ENCODE measurements around the gene PDSS1. TPM values are rescaled to one million over a fixed set of nuclear protein-coding genes. Genes with fewer than 3 reads are reported as not detected.
"Not testable (repeated sequence)": the region's sequence is repeated elsewhere in the genome, so short reads cannot be mapped to it uniquely, and the experiment has no call there.

The PDSS1 gene
- total and polyA plus RNA-seq, 5 donors from 2014 or later, result 3.8 to 8.4 (median 4.7) TPM

GRCh38 chr10:26781797-26782196 lies 84.3 kb downstream of the PDSS1 start:
- Mint-ChIP-seq H3K4me3 (peak overlapping the region in 1 of 4 donors; percentile 22), H3K4me1 (peaks cover 35 to 98% (median 83%) of the 10 kb centered on the region in 4 donors), H3K27me3 (no peaks in the 10 kb centered on the region), H3K36me3 (peaks cover 20% of the 10 kb centered on the region), H3K9me3 (no peaks in the 10 kb centered on the region), H3K27ac (peak overlapping the region in 1 of 3 donors; percentile 52)
- H3K4me1 ChIP-seq (ENCODE audit: control insufficient read depth, insufficient read depth, low read length, poor library complexity, severe bottlenecking), result peaks cover 40% of the 10 kb centered on the region
- DNase-seq (no peak), ATAC-seq (ENCODE audit: low read depth in 2 of 2) (no peak)
- H3K27me3 ChIP-seq (ENCODE audit: control insufficient read depth, insufficient read depth, low read length), result no peaks in the 10 kb centered on the region
- no peak overlapping the region for H3K27ac ChIP-seq (ENCODE audit: insufficient read depth, low read length, poor library complexity, severe bottlenecking)
- peak overlapping the region; percentile 9 for H3K4me3 ChIP-seq (ENCODE audit: low read depth, low read length)
- H3K9me3 ChIP-seq (ENCODE audit: control insufficient read depth in 2 of 2, low read length in 2 of 2), result no peaks in the 10 kb centered on the region
- peaks cover 8% of the 10 kb centered on the region for H3K36me3 ChIP-seq (ENCODE audit: control insufficient read depth, insufficient read depth, low read length)

- Histone ChIP-seq H3K36me3 (ENCODE audit: control insufficient read depth, insufficient read depth, low read length) (peaks cover 15% of the 10 kb centered on the region), H3K27ac (ENCODE audit: insufficient read depth, low read length, poor library complexity, severe bottlenecking) (no peak overlapping the region), H3K4me3 (ENCODE audit: low read depth, low read length) (no peak overlapping the region), H3K9me3 (ENCODE audit: control insufficient read depth in 2 of 2, low read length in 2 of 2) (no peaks in the 10 kb centered on the region), H3K4me1 (ENCODE audit: control insufficient read depth, insufficient read depth, low read length, poor library complexity, severe bottlenecking) (peaks cover under 1% of the 10 kb centered on the region), H3K27me3 (ENCODE audit: control insufficient read depth, insufficient read depth, low read length) (no peaks in the 10 kb centered on the region)
- Mint-ChIP-seq H3K4me1 (peaks cover 22 to 86% (median 67%) of the 10 kb centered on the region in 4 donors), H3K4me3 (no peak overlapping the region), H3K9me3 (no peaks in the 10 kb centered on the region), H3K27me3 (no peaks in the 10 kb centered on the region), H3K27ac (no peak overlapping the region), H3K36me3 (peaks cover 40% of the 10 kb centered on the region)
- ATAC-seq (ENCODE audit: low read depth in 2 of 2), result no peak
- no peak for DNase-seq
These were observed 89.9 kb downstream of the PDSS1 start for GRCh38 chr10:26787362-26787761.

DNA sequence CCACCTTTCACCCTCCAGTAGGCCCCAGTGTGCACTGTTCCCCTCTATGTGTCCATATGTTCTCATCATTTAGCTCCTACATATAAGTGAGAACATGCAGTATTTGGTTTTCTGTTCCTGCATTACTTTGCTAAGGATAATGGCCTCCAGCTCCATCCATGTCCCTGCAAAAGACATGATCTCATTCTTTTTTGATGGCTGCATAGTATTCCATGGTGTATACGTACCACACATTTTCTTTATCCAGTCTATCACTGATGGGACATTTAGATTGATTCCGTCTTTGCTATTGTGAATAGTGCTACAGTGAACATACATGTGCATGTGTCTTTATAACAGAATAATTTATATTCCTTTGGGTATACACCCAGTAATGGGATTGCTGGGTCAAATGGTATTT lies 92.3 kb downstream of the PDSS1 start:
- not testable (repeated sequence) for H3K4me3 ChIP-seq (ENCODE audit: low read depth, low read length); H3K27me3 Mint-ChIP-seq; H3K27ac ChIP-seq (ENCODE audit: insufficient read depth, low read length, poor library complexity, severe bottlenecking); H3K9me3 ChIP-seq (ENCODE audit: control insufficient read depth in 2 of 2, low read length in 2 of 2); H3K4me1 ChIP-seq (ENCODE audit: control insufficient read depth, insufficient read depth, low read length, poor library complexity, severe bottlenecking); ATAC-seq (ENCODE audit: low read depth in 2 of 2); H3K27me3 ChIP-seq (ENCODE audit: control insufficient read depth, insufficient read depth, low read length); H3K9me3 Mint-ChIP-seq; DNase-seq
- Mint-ChIP-seq H3K27ac (peak overlapping the region in 1 of 3 donors; percentile 66), H3K36me3 (peaks cover 44% of the 10 kb centered on the region), H3K4me3 (peak overlapping the region in 2 of 4 donors; percentile 33 to 50), H3K4me1 (peaks cover 29 to 79% (median 60%) of the 10 kb centered on the region in 4 donors)
- H3K36me3 ChIP-seq (ENCODE audit: control insufficient read depth, insufficient read depth, low read length), result peaks cover 15% of the 10 kb centered on the region

DNA sequence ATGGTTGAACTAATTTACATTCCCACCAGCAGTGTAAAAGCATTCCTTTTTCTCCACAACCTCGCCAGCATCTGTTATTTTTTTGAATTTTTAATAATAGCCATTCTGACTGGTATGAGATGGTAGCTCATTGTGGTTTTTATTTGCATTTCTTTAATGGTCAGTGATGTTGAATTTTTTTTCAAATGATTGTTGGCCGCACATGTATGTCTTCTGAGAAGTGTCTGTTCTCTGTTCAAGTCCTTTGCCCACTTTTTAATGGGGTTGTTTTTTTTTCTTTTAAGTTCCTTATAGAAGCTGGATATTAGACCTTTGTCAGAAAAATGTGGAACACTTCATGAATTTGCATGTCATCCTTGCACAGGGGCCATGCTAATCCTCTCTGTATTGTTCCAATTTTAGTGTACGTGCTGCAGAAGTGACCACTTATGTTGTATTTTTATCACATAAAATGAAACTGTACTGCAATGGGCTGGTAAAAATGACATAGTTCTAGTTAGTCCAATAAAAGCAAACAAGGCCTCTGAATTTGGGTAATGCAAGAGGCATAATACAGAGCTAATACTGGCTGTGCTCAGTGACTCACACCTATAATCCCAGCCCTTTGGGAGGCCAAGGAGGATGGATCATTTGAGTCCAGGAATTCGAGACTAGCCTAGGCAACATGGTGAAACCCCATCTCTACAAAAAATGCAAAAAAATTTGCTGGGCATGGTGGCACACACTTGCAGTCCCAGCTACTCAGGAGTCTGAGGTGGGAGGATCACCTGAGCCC lies 92.9 kb downstream of the PDSS1 start:
- Mint-ChIP-seq H3K27me3 (no peaks in the 10 kb centered on the region), H3K27ac (peak overlapping the region in 2 of 3 donors; percentile 66 to 77), H3K9me3 (peaks cover 0 to 3% (median 2%) of the 10 kb centered on the region in 7 donors), H3K4me1 (peaks cover 32 to 77% (median 56%) of the 10 kb centered on the region in 4 donors), H3K4me3 (peak overlapping the region in 1 of 4 donors; percentile 39), H3K36me3 (peaks cover 42% of the 10 kb centered on the region)
- ATAC-seq (ENCODE audit: low read depth in 2 of 2) (no peak), DNase-seq (no peak)
- H3K36me3 ChIP-seq (ENCODE audit: control insufficient read depth, insufficient read depth, low read length), result peaks cover 12% of the 10 kb centered on the region
- H3K4me1 ChIP-seq (ENCODE audit: control insufficient read depth, insufficient read depth, low read length, poor library complexity, severe bottlenecking), result peaks cover 5% of the 10 kb centered on the region
- H3K27me3 ChIP-seq (ENCODE audit: control insufficient read depth, insufficient read depth, low read length), result no peaks in the 10 kb centered on the region
- H3K27ac ChIP-seq (ENCODE audit: insufficient read depth, low read length, poor library complexity, severe bottlenecking), result no peak overlapping the region
- H3K9me3 ChIP-seq (ENCODE audit: control insufficient read depth in 2 of 2, low read length in 2 of 2), result peaks cover 0 to 3% of the 10 kb centered on the region in 2 experiments
- no peak overlapping the region for H3K4me3 ChIP-seq (ENCODE audit: low read depth, low read length)

DNA sequence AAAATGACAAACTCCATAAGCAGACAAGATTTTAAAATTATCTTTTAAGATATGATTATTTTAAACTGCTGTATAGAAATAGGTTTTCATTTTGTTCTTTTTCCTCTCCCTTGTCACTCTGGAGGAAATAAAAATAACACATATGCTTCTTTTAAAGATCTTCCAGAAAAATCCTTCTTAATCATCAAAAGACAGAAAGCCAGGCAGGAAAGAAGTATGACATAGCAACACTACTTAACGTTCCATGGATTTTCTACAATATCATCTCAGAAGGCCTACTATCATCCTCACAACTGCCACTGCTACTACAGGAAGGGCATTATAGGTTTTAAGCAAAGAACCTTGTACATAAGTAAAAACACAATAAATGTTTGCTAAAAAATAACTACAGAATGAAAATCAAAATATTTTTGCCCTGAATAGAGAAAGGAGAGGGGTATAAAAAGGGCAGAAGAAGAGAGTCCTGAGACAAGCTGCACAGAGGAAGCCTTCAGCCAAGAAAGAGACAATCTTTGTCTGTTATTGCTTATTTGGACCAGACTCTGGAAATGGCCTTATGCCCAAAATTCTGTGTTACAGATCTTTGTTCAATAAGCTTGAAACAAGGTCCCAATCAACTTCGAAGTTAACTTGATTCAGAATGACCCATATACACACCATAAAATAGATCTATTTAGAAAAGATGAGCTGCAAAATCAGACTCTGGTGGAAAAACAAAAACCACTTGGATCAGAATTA lies 95.4 kb downstream of the PDSS1 start:
- peaks cover 12% of the 10 kb centered on the region for H3K36me3 ChIP-seq (ENCODE audit: control insufficient read depth, insufficient read depth, low read length)
- ATAC-seq (ENCODE audit: low read depth in 2 of 2) (no peak), DNase-seq (no peak)
- Mint-ChIP-seq H3K27me3 (no peaks in the 10 kb centered on the region), H3K36me3 (peaks cover 34% of the 10 kb centered on the region), H3K9me3 (peaks cover 0 to 7% (median 3%) of the 10 kb centered on the region in 7 donors), H3K4me1 (peaks cover 41 to 74% (median 51%) of the 10 kb centered on the region in 4 donors), H3K4me3 (peak overlapping the region in 1 of 4 donors; percentile 53), H3K27ac (peak overlapping the region in 1 of 3 donors; percentile 62)
- peaks cover 5% of the 10 kb centered on the region for H3K4me1 ChIP-seq (ENCODE audit: control insufficient read depth, insufficient read depth, low read length, poor library complexity, severe bottlenecking)
- peaks cover 3 to 5% of the 10 kb centered on the region in 2 experiments for H3K9me3 ChIP-seq (ENCODE audit: control insufficient read depth in 2 of 2, low read length in 2 of 2)
- H3K27ac ChIP-seq (ENCODE audit: insufficient read depth, low read length, poor library complexity, severe bottlenecking), result no peak overlapping the region
- no peak overlapping the region for H3K4me3 ChIP-seq (ENCODE audit: low read depth, low read length)
- H3K27me3 ChIP-seq (ENCODE audit: control insufficient read depth, insufficient read depth, low read length), result no peaks in the 10 kb centered on the region

Other genes with a start within 250 kb of the PDSS1 start
- 121 TPM for gene ABI1, start 163.3 kb downstream of the PDSS1 start, total RNA-seq
- gene ABI1, start 163.3 kb downstream of the PDSS1 start, polyA plus RNA-seq, result 100 to 1,000 TPM in 1 of 4 donors, 10 to 100 TPM in 3; 94.0 to 123 (median 97.6) TPM

All from CD4-positive, CD25-positive, alpha-beta regulatory T cell (primary cell).